H9 (cell line): ENCODE data around the gene LAYN. TPM values are rescaled to one million over a fixed set of nuclear protein-coding genes. Genes with fewer than 3 reads are reported as not detected.

Experiments used
- DNase-seq: peaks from one replicate; pipeline ENCODE4 v3.0.0-alpha.2; 2017
- H2AFZ ChIP-seq: one replicate; pipeline ENCODE4 v1.6.1; 2013; ENCODE audit warnings: mild to moderate bottlenecking, low read length, control low read depth, moderate library complexity
- H2AK5ac ChIP-seq: 2 replicates; pipeline ENCODE4 v1.6.1; 2013; ENCODE audit warnings: low read length, control low read depth, mixed read lengths; ENCODE audit not compliant: insufficient read length
- H2BK120ac ChIP-seq: one replicate; pipeline ENCODE4 v1.6.1; 2013; ENCODE audit warnings: low read depth, mild to moderate bottlenecking, low read length, control low read depth, inconsistent platforms; ENCODE audit not compliant: poor library complexity, severe bottlenecking
- H2BK12ac ChIP-seq: 2 replicates; pipeline ENCODE4 v1.6.1; 2013; ENCODE audit warnings: low read length, control low read depth, mixed read lengths, low read depth; ENCODE audit not compliant: insufficient read length
- H2BK15ac ChIP-seq: 2 replicates; pipeline ENCODE4 v1.6.1; 2013; ENCODE audit warnings: low read depth, low read length, control low read depth
- H2BK20ac ChIP-seq: one replicate; pipeline ENCODE4 v1.6.1; 2013; ENCODE audit warnings: low read depth, mild to moderate bottlenecking, low read length, control low read depth, inconsistent platforms; ENCODE audit not compliant: poor library complexity, severe bottlenecking
- H2BK5ac ChIP-seq: 2 replicates; pipeline ENCODE4 v1.6.1; 2013; ENCODE audit warnings: low read length, control low read depth, mixed read lengths; ENCODE audit not compliant: insufficient read length
- H3K14ac ChIP-seq: 2 replicates; pipeline ENCODE4 v1.6.1; 2013; ENCODE audit warnings: low read length, control low read depth; ENCODE audit not compliant: insufficient read depth
- H3K18ac ChIP-seq: 2 replicates; pipeline ENCODE4 v1.6.1; 2013; ENCODE audit warnings: low read depth, mild to moderate bottlenecking, mixed read lengths, low read length, control low read depth; ENCODE audit not compliant: insufficient read length
- H3K23ac ChIP-seq: 2 replicates; pipeline ENCODE4 v1.6.1; 2013; ENCODE audit warnings: low read length, control low read depth, mixed read lengths, low read depth; ENCODE audit not compliant: insufficient read length
- H3K23me2 ChIP-seq: 2 replicates; pipeline ENCODE4 v1.6.1; 2013; ENCODE audit warnings: low read depth, mild to moderate bottlenecking, mixed read lengths, low read length, control low read depth; ENCODE audit not compliant: insufficient read length, poor library complexity, severe bottlenecking
- H3K27ac ChIP-seq: 2 replicates; pipeline ENCODE4 v1.5.1; 2013; ENCODE audit warnings: low read length, control low read depth, mixed read lengths, low read depth; ENCODE audit not compliant: insufficient read length
- H3K27me3 ChIP-seq: 2 replicates; pipeline ENCODE4 v1.6.1; 2013; ENCODE audit warnings: low read length, control low read depth, inconsistent platforms; ENCODE audit not compliant: insufficient read depth
- H3K4ac ChIP-seq: 2 replicates; pipeline ENCODE4 v1.6.1; 2013; ENCODE audit warnings: low read depth, mild to moderate bottlenecking, control low read depth, inconsistent platforms, low read length, moderate library complexity
- H3K4me1 ChIP-seq: 2 replicates; pipeline ENCODE4 v1.6.1; 2013; ENCODE audit warnings: low read length, control low read depth, inconsistent platforms; ENCODE audit not compliant: insufficient read depth
- H3K4me2 ChIP-seq: 2 replicates; pipeline ENCODE4 v1.6.1; 2013; ENCODE audit warnings: low read length, control low read depth, mixed read lengths; ENCODE audit not compliant: insufficient read length, insufficient read depth
- H3K56ac ChIP-seq: 2 replicates; pipeline ENCODE4 v1.6.1; 2013; ENCODE audit warnings: low read depth, mild to moderate bottlenecking, mixed read lengths, low read length, control low read depth; ENCODE audit not compliant: insufficient read length
- H3K79me1 ChIP-seq: 2 replicates; pipeline ENCODE4 v1.6.1; 2013; ENCODE audit warnings: low read depth, mild to moderate bottlenecking, moderate library complexity, low read length, control low read depth, inconsistent platforms; ENCODE audit not compliant: insufficient read depth, poor library complexity, severe bottlenecking
- H3K79me2 ChIP-seq: 2 replicates; pipeline ENCODE4 v1.6.1; 2013; ENCODE audit warnings: low read length, control low read depth, inconsistent platforms; ENCODE audit not compliant: insufficient read depth
- H3K9ac ChIP-seq: 2 replicates; pipeline ENCODE4 v1.6.1; 2013; ENCODE audit warnings: low read length, control low read depth, mixed read lengths; ENCODE audit not compliant: insufficient read length; ENCODE audit errors: extremely low read depth
- H3K9me3 ChIP-seq: one replicate; pipeline ENCODE4 v1.6.1; 2013; ENCODE audit warnings: low read depth, low read length, inconsistent platforms; ENCODE audit not compliant: control insufficient read depth
- H3T11ph ChIP-seq: one replicate; pipeline ENCODE4 v1.6.1; 2013; ENCODE audit warnings: mild to moderate bottlenecking, low read length, control low read depth, inconsistent platforms
- H4K20me1 ChIP-seq: one replicate; pipeline ENCODE4 v1.6.1; 2013; ENCODE audit not compliant: control insufficient read depth, insufficient read length, insufficient read depth
- H4K5ac ChIP-seq: 2 replicates; pipeline ENCODE4 v1.6.1; 2013; ENCODE audit warnings: low read depth, mild to moderate bottlenecking, mixed read lengths, low read length, control low read depth; ENCODE audit not compliant: insufficient read length
- H4K8ac ChIP-seq: replicated peaks from 2 replicates; pipeline ENCODE4 v1.6.1; 2013; ENCODE audit warnings: low read length, control low read depth, mixed read lengths, low read depth; ENCODE audit not compliant: insufficient read length
- H4K91ac ChIP-seq: 2 replicates; pipeline ENCODE4 v1.6.1; 2013; ENCODE audit warnings: low read depth, mild to moderate bottlenecking, moderate library complexity, mixed read lengths, low read length, control low read depth; ENCODE audit not compliant: insufficient read length
- H3K27ac Mint-ChIP-seq, 3 experiments: 2 replicates in 2 of 3; 3 replicates in 1 of 3; pipeline ENCODE4 v1.8.0; 2020 to 2021; ENCODE audit warnings: mixed read lengths in 3 of 3, mild to moderate bottlenecking in 1 of 3, moderate library complexity in 1 of 3
- H3K27me3 Mint-ChIP-seq: 2 replicates; pipeline ENCODE4 v1.8.0; 2021; ENCODE audit warnings: low read depth, mild to moderate bottlenecking, moderate library complexity, mixed read lengths
- H3K36me3 Mint-ChIP-seq, 3 experiments: 2 replicates in 2 of 3; 3 replicates in 1 of 3; pipeline ENCODE4 v1.8.0; 2020 to 2021; ENCODE audit warnings: low read depth in 3 of 3, mixed read lengths in 3 of 3; ENCODE audit not compliant: insufficient read depth in 1 of 3
- H3K4me1 Mint-ChIP-seq, 2 experiments: 2 replicates each; pipeline ENCODE4 v1.8.0; 2020; ENCODE audit warnings: mixed read lengths in 2 of 2
- H3K4me3 Mint-ChIP-seq, 2 experiments: 2 replicates in 1 of 2; 3 replicates in 1 of 2; pipeline ENCODE4 v1.8.0; 2020 to 2021; ENCODE audit warnings: mild to moderate bottlenecking in 2 of 2, mixed read lengths in 2 of 2, moderate library complexity in 1 of 2
- H3K9me3 Mint-ChIP-seq, 2 experiments: 2 replicates in 1 of 2; 3 replicates in 1 of 2; pipeline ENCODE4 v1.8.0; 2020; ENCODE audit warnings: mild to moderate bottlenecking in 2 of 2, mixed read lengths in 2 of 2, moderate library complexity in 1 of 2
- WGBS: extraction: QIAGEN DNeasy Blood & Tissue Kit; methylation state at CpG from one replicate; pipeline ENCODE4 v1.1.7; 2013; ENCODE audit warnings: missing lambda C conversion rate, low lambda C conversion rate, mixed read lengths; ENCODE audit not compliant: insufficient read length; ENCODE audit errors: extremely low coverage; 5-methylcytosine and 5-hydroxymethylcytosine counted together
- total RNA-seq: library from RNA; stranded (reverse); gene quantifications from 2 replicates; pipeline ENCODE4 v1.2.1, GENCODE V29; 2021
- TF ChIP-seq, protein P1 (sequence below): fragments of 200-600 bp; sonication (generic); conservative IDR thresholded peaks from 3 replicates; pipeline ENCODE4 v1.8.0; 2021; ENCODE audit warnings: antibody characterized with exemption, mild to moderate bottlenecking

The LAYN gene
- total RNA-seq, 1 experiment from 2014 or later, result 3.1 TPM

DNA sequence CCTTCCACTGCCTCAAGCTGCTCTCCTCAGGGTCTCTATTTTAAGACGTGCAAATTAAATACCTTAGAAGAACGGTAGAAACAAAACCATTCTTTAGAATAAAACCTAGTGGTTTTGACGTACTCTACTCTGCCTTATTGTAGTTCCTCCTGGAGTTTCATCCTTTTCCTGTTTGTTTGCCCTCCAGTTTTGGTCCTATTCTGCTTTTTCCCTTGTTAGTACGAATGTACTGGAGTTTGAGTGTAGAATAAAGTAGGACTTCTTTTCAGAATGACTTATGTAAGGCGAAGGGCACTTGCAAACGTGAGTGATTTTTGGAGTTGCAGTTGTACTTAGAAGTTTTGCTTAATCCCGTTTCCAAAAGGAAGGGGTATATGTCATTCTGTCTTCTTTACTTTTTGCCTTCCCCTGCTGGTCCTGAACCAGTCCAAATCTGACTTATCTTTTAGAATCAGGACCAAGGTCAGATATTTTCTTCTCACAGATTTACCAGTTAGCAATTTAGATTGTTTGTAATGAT lies 63.2 kb downstream of the LAYN start:
- Histone ChIP-seq H4K91ac (no peak overlapping the region), H2AK5ac (no peak overlapping the region), H2BK20ac (no peak overlapping the region), H3K79me1 (no peaks in the 10 kb centered on the region), H3K4ac (no peak overlapping the region), H4K5ac (no peak overlapping the region), H3K14ac (no peak overlapping the region), H3K9ac (no peak overlapping the region), H2BK15ac (no peak overlapping the region), H3K9me3 (no peaks in the 10 kb centered on the region), H2BK12ac (no peak overlapping the region), H2AFZ (no peak overlapping the region), H2BK120ac (no peak overlapping the region), H2BK5ac (no peak overlapping the region), H3K56ac (no peak overlapping the region), H3K23me2 (peaks cover 11% of the 10 kb centered on the region), H3K23ac (no peak overlapping the region), H4K8ac (no peak overlapping the region), H4K20me1 (no peaks in the 10 kb centered on the region), H3K4me2 (peak overlapping the region; percentile 81), H3K18ac (no peak overlapping the region), H3T11ph (no peak overlapping the region), H3K79me2 (no peaks in the 10 kb centered on the region), H3K4me1 (peaks cover 3% of the 10 kb centered on the region; the same call in 1 of the 2 replicates), H3K27ac (no peak overlapping the region), H3K27me3 (peaks cover 7% of the 10 kb centered on the region; the same call in 1 of the 2 replicates)
- Mint-ChIP-seq H3K9me3 (no peaks in the 10 kb centered on the region; a peak in 1 of 5 replicates), H3K4me3 (peak overlapping the region; percentile 69 to 91), H3K27ac (0 out of 7 replicates have a peak overlapping the region, but pooled peaks of 1 of the 3 experiments have one; percentile 43), H3K36me3 (no peaks in the 10 kb centered on the region; a peak in 1 of 7 replicates), H3K4me1 (peaks cover 20 to 24% of the 10 kb centered on the region in 2 experiments), H3K27me3 (peaks cover 29% of the 10 kb centered on the region)
- TF ChIP-seq, protein P1, sequence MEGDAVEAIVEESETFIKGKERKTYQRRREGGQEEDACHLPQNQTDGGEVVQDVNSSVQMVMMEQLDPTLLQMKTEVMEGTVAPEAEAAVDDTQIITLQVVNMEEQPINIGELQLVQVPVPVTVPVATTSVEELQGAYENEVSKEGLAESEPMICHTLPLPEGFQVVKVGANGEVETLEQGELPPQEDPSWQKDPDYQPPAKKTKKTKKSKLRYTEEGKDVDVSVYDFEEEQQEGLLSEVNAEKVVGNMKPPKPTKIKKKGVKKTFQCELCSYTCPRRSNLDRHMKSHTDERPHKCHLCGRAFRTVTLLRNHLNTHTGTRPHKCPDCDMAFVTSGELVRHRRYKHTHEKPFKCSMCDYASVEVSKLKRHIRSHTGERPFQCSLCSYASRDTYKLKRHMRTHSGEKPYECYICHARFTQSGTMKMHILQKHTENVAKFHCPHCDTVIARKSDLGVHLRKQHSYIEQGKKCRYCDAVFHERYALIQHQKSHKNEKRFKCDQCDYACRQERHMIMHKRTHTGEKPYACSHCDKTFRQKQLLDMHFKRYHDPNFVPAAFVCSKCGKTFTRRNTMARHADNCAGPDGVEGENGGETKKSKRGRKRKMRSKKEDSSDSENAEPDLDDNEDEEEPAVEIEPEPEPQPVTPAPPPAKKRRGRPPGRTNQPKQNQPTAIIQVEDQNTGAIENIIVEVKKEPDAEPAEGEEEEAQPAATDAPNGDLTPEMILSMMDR, result no peak
- no CpG with 5 or more reads among the region's 7 CpGs for WGBS
- no peak for DNase-seq
